ENCODE measurements around the gene ABLIM3.
"Not testable (repeated sequence)": the region's sequence is repeated elsewhere in the genome, so short reads cannot be mapped to it uniquely, and the experiment has no call there.

The ABLIM3 gene

DNA sequence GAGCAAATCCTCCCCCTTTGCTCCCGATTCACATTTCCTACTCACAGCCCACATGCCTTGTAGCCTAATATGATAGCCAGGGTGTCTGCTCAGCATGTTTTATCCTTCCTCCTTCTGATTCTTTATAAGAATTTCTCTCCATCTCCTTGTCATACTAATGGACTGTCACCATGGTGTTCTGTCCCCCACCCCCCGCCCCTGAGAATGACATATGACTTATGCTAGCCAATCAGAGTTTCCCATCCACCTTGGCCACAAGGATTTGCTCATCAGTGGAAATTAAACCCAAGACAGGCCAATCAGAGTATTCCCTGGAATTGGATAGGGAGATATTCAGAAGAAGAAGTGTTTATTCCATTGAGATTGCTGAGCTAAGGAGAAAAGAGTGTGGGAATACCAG is 16.0 kb downstream of the ABLIM3 start:
- no peak for DNase-seq (ENCODE audit: low spot score)

DNA sequence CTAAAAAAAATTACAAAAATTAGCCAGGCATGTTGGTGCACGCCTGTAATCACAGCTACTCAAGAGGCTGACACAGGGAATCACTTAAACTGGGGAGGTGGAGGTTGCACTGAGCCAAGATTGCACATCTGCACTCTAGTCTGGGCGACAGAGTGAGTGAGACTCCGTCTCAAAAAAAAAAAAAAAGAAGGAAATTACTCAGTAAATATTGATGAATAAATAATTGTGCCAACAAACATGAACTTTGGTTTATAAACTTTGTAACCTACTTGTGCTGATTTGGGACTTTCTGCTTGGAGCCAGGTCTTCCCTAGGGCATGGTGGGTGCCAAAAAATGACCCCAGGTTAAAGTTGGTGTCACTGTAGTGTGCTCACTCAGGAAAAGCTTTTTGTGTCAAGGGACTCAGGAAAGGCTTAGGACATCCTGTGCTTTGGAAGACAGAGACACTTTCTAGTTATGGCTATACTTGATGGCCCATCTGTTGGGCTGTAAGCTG is 19.0 kb downstream of the ABLIM3 start:
- no peak for DNase-seq (ENCODE audit: low spot score)

DNA sequence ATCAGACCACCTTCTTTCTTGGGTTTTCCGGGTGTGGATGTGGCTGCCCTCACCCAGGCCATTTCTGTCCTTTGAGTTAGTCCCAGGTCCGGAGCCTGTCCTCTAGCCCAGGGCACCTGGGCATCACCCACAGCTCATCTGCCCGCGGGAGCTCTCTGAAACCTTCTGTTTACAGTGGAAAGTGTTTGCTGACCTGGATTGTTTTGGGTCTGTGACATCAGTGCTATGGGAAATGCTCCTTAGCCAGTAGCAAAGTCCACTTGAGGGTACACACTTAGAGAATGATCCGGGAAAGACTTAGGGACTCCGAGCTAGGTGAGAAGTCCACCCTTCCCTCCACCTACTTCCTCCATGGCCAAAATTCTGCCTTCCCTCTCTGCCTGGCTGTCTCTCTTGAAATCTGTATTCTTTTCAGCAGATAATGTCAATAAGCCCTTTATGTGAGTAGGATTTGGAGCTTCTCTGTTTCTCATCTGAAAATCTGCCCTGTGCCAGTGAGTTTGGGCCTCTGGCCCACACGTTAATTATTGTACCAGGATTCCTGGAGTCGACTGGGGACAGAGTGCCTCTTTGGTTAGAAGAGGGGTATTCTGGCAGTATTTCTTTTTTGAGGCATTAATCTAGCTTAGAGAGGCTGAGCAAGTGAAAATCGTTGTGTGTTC is 19.9 kb downstream of the ABLIM3 start:
- DNase-seq (ENCODE audit: low spot score) = no peak

DNA sequence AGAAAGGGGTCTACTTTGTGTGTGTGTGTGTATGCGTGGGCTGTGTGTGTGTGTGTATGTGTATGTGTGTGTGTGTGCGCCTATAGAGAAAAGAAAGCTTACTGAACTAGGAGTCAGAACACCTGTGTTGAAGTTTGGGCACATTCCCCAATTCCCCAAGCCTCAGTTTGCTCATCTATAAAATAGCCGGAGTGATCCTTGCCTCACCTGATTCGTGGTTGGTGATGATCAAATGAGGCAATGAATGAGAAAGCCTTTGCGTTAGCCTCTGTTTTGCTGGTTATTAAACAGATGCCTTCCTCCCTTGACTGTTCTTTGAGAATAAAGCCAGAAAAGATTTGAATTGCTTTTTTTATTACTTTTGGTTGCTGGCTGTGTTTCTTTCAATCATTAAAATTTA is 20.6 kb downstream of the ABLIM3 start:
- no peak for DNase-seq (ENCODE audit: low spot score)

DNA sequence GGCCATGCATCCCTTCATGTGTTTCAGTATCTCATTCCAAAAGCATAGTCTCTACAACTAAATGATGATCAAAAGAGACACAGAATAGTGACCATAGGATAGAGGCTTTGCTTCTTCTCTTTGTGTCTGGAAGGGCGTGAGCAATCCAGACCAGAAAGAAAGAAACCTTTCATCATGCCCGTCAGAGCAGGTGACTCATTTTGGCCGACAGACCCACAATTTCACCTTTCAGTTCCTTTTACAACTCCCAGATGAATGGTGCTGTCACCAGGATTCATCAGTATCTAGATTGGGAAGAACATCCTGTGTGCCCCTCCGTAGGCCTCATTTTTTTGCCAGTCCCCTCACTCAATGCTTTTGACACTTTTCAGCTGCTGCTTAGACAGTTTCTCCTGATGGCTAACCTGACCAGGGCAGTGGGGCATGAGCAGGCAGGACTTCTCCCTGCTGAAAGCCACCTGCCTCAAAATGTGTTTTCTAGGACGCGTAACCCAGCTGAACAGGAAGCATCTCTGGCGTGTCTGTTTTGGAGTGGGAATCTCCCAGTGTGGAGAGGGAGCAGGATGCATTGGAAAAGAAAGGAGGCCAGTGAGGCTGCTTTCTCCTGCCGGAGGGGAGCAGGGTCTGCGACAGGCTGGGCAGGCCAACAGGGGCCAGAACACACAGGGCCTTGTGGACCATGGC is 21.2 kb downstream of the ABLIM3 start:
- DNase-seq (ENCODE audit: low spot score) = no peak

DNA sequence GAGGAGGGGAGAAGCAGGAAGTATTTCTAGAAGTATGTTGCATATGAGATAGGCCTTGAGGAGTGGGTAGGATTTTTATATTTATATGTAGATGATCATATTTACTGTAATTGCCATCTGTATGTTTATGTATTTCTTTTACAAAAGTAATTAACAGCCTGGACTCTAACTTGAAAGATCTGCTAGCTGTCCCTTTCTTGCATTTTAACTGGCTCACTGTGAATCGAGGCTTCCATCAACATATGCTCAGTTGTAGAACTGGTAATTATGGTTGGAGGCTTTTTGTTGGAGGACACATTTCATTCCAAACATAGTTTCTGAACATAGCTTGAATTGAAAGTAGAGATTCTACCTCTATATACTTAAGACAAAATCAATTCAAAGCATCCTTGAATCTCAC is 23.4 kb downstream of the ABLIM3 start:
- no peak for DNase-seq (ENCODE audit: low spot score)

DNA sequence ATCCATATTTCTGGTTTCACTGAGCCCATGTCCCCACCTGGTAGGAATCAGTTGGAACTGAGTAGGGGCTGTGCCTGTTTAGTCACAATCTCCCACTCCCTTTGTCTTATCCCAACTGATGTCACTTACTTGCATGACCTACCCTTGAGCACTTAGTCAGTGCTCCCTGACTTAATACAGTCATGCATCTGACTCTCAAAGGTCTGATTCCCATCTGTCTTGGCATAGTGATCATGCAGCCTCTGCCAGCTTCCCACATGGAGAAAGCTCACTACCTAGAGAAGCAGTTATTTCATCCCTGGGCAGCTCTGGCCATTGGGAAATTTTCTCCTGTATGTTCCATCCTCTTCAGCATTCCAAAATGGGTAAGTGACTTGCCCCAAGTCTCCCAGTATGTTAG is 24.8 kb downstream of the ABLIM3 start:
- DNase-seq (ENCODE audit: low spot score) = no peak

DNA sequence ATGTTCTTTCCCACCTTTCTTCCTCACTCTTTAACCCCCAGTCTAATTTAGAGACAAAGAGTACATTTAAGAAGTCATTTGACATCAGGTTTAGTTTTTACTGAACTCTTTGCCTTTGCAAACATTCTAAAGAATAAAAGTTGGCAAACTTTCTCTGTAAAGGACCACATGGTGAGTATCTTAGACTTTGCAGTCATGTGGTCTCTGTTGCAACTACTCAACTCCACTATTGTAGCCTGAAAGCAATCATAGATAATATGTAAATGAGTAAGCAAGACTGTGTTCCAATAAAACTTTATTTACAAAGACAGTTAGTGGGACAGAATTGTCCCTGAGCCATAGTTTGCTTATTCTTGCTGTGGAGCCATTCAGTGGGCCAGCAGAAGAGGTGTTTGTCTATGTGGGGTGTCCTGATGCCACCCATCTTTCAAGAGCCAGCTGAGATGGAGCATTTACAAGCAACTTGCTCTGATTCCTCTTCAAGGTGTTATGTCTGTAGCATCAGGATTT is 25.4 kb downstream of the ABLIM3 start:
- no peak for DNase-seq (ENCODE audit: low spot score)

DNA sequence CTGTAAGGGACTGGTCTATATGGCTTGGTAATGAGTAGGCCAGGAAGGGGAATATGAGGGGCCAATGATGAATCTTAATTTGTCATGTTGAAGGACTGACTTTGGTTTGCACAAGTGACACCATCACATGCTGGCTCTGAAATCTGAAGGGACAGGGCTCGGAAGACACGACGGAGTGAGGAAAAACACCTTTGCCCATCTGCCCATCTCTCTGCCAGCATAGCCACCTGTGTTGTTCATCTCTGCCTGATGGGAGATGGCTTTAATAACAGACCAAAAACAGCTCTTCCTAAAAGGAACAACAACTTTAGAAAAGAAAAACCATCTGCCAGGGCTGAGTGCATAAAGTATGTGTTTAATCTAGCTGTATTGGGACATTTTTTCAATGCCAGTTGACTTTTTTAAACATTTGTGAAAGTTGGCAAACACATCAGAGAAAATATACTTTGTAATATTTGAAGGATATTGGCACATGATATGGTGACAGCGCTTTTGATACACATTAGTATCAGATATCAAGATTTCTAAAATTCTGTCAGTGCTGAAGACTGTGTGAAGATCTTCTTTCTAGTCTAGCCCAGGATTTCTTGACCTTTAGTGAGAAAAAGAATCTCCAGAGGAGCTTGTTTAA is 27.1 kb downstream of the ABLIM3 start:
- no peak for DNase-seq (ENCODE audit: low spot score)

DNA sequence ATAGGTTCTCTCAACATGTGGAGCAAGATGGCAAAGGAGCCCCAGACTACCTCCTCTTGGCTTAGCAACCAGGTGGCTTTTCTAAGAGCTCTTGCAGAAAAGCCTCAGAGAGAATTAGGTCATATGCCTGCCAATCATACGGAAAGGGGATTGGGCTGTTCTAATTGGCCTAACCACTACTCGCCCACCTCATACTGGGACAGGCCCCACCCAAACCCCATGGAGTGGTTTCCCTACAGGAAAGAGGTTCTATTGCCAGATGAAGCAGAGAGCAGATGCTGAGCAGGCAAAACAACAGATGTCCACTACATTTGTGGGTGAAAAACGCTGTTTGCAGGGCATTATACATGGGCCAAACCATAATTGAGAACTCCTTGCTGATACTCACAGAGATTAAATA is 29.0 kb downstream of the ABLIM3 start:
- no peak for DNase-seq (ENCODE audit: low spot score)

DNA sequence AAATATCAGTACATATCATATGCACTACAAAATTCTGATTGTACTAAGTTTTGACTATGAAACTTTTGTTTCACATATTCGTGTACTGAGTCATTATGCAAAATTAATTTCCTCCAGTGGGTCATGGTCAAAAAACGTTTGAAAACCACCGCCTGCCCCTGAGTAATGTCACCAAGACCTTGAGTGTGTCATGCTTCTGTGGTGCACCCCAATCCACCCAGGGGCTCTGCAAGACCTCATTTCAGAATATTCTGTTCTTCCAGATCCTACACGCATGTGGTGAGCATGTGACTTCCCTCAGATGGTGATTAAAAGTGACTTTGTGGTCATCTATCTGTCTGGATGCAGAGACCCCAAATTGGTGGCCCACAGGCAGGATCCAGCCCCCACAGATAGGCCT is 31.0 kb downstream of the ABLIM3 start:
- DNase-seq (ENCODE audit: low spot score) = no peak

DNA sequence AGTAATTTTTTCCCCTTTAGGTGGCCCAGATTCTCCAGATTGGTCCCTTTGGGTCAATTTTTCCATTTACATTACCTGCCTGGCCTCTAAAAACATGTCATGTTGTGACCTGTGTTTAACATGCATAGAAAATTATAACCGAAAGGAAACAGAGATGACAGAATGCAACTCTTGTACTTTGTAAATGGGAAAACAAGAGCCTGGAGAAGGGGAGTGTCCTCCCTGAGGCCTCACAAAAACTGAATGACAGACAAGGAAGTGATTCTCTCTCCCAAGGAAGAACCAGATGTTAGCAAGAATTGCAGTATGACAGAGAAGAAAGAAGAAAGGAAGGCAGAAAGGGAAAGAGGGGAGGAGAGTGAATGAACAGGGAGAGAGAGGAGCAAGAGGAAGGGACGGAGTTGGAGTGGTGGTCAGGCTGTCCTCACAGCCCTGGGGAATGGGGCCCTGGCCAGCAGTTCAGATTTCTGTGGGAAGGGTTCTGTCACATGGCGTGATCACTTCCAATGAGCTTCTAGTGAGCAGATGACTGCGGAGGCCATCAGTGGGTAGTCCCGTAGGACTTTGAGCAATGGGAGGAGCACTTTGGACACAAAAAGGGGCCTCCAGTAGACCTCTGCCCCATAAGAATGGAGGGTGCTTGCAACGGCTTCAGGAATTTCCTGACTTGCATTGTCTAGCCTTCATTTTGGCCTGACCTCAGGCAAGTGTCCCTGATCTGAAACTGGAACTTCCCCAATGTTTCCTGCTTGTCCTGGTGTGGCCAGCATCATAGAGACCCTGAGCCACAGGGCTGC is 31.6 kb downstream of the ABLIM3 start:
- no peak for DNase-seq (ENCODE audit: low spot score)

DNA sequence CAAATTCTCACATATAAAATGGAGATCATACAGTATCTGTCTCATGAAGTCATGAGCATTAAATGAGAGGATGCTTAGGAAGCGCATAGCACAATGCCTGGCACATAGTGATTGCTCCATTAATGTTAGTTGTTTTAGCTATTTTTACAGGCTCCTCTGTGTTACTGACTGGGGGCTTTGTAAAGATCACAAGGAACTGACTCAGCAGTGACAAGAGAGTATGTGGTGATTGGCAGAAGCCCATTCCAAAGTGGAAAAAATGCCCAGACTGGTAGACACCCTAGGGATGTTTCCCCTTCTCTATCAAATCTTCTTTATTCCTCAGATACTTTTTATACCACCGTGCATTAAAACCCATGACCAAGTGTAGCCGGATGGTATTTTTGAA is 33.5 kb downstream of the ABLIM3 start:
- DNase-seq (ENCODE audit: low spot score) = no peak

DNA sequence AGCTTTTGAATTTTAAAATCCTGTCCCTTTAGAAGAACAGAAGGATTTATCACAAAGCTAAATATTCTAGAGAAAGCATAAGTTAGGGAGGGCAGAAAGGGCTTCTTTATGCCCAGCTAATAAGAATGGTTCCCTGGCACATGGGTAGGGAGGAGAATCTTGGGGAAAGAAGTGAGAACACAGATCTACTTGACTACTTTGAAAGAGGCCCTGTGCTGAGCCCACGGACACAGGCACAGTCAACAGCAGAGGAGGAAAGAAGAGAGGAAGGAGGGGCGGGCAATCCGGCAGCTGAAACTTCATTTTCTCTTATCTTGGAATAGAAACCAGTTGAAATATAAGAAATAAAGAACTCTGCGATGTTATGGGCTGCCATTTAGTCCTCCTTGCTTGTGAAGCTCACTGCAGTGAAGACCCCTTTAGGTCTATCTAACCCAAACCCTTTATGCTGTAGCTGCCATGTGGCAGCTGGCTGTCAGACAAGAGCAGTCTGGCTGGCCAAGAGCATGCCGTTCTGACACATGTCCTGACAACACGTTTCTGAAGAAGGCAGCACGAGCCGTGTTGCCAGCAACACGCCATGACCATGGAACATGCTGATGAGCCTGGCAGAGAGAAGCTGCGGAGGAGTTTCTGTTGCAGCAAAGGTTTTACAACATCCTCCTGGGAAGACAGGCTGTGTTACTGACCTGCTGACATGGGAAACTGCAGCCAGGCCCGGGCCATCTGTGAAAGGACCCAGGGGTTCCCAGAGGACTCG is 34.2 kb downstream of the ABLIM3 start:
- no peak for DNase-seq (ENCODE audit: low spot score)

DNA sequence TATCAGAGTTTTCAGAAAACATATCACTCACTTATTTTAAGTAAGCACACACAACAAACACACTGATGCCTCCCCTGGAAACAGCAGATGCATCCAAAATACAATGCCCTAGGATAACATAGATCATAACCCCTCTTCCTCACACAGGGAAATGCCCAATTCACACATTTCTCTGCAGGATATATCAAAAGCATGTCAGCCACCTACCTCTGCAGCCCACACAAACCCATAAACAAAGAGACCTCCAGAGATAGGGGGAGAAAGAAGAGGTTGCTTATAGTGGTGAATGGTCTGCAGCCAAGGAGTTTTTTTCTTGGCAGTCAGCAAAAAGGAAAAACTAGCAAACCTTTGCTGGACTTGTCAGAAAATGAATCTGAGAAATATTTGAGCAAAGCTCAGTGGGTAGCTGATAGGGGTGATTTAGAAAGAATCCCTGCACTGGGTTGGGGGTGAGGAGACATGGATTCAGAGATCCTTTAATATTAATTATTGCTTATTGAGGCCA is 36.1 kb downstream of the ABLIM3 start:
- DNase-seq (ENCODE audit: low spot score) = no peak

DNA sequence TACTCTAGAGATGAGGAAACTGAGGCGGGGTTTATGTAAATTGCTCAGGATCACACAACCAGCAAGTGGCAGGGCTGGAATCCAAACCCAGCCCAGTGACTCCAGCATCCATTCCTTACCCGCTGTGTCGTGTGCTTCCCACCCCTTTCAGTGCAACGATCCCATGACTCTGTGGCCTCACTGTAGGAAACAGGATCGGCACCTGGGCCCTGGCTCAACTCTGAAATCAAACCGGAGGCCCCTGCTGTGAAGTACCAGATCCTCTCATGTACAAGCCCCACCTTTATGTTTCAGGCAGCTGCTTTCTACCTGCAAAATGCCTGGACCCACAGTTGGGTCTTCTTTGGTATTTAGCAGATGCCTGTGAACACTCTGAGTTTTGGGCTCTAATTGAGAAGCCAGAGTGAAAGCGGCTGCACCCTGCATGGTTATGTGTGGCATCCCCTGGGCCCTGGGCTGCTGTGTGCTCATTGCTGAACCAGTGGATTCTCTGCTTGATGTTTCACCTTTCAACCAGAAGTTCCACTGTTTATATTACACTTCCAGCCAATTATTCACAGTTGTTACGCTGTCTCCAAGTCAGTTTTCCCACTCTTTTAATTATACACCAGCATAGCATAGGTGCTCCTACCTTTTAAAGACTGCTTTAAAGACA is 36.7 kb downstream of the ABLIM3 start:
- no peak for DNase-seq (ENCODE audit: low spot score)

DNA sequence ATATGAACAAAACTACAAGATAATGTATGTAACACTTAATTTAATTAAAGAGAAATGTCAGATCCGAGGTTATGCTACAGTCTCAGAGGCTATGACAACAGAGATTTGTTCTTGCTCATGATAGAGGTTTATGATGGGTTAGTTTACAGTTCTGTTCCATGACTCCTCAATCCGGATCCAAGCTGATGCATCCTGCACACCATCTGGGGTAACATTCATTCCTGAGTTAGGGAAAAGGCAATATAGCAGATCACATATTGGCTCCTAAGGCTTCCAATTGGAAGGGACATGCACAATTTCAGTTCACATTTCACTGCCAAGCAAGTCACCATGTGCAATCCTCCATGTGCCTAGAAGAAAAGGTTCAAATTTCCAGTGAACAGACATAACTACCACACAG is 40.4 kb downstream of the ABLIM3 start:
- no peak for DNase-seq (ENCODE audit: low spot score)

DNA sequence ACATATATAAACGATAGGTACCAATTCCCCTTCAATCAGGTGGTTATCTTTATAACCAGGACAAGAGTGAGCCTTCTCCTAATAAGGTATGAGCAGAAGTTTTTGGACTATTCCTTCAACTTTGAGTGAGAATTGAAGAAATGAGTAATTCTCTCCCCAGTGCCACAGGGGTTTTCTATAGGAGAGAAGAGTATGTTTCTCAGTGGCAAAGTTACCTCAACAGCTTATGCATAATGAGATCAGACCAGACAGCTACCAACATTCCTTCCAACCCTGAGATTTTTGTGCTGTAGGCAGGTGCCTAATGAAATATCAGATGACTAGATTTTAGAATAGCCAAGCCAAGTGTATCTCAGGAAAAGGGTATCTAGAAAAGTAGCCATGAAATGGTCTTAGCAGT is 40.9 kb downstream of the ABLIM3 start:
- no peak for DNase-seq (ENCODE audit: low spot score)

DNA sequence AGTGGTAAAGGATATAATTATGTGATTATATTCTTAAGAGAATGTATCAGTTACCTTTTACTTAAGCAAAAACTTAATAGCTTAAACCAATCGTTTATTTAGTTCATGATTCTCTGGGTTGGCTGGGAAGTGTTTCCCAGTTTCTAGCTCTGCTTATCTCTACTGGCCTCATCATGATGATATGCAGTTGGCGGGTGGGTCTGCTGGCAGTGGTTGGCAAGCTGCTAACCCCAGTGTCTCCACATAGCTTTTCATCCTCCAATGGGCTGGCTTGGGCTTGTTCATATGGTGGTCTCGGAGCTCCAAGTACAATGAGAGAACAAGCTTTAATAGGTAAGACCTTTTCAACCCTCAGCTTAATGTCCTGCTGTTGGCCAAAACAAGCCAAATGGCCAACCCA is 43.8 kb downstream of the ABLIM3 start:
- no peak for DNase-seq (ENCODE audit: low spot score)

DNA sequence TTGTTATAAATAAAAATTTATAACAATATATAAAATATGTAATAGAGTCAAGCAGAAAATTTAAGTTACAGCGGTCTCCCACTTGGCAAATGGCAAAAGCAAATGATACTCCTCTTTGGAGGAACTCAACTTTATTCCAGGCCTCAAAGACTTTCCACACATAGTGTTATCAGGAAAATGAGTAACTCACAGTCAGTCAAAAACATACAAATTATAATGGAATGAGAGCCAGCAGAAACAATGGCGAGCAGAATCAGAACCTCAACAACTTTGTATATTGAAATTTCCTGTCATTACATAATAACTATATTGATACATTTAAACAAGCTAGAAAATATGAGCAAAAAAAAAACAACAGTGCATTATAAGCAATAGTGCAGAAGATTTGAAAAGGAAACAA is 45.2 kb downstream of the ABLIM3 start:
- no peak for DNase-seq (ENCODE audit: low spot score)

DNA sequence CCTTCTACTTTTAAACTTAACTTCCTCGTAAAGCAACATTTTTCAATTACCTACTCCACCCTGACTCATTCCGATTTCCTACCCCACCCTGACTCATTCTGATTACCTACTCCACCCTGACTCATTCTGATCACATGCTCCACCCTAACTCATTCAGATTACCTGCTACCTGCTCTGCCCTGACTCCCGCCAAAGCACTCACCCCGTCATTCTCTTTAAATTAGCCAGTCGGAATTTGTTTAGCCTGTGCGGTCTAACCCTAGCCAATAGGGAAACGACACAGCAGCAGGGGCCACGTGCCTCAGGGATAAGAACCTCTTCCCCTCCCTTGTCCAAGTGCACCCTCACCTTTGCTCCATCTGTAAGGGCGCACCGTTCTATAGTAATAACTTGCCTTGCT is 46.3 kb downstream of the ABLIM3 start:
- DNase-seq (ENCODE audit: low spot score) = not testable (repeated sequence)

Data from germinal center (tissue), 1 donor.